Kidney epithelial cell (primary cell): ENCODE measurements around the gene MAPK1IP1L. TPM values are rescaled to one million over a fixed set of nuclear protein-coding genes. Genes with fewer than 3 reads are reported as not detected.
A peak's percentile ranks its signal among the peaks of the same experiment; 100 is the strongest.

Experiments
- DNase-seq: peaks from one replicate; pipeline ENCODE4 v3.0.0-alpha.2; 2010; ENCODE audit warnings: low read depth
- H3K27me3 ChIP-seq: 2 replicates; pipeline ENCODE4 v1.6.0; 2011; ENCODE audit warnings: low read length; ENCODE audit not compliant: control insufficient read depth, insufficient read depth
- H3K36me3 ChIP-seq: 2 replicates; pipeline ENCODE4 v1.5.1; 2011; ENCODE audit warnings: low read length; ENCODE audit not compliant: control insufficient read depth, insufficient read depth
- H3K4me3 ChIP-seq: 2 replicates; pipeline ENCODE4 v1.5.1; 2011; ENCODE audit warnings: low read depth, mild to moderate bottlenecking, control low read depth, low read length
- total RNA-seq: library from RNA; depleted of rRNA; stranded (reverse); fragments of >200 nt; gene quantifications from 2 replicates; pipeline ENCODE4 v1.2.3, GENCODE V29; 2015
- TF ChIP-seq, protein P1 (sequence below): IDR thresholded peaks from 2 replicates; pipeline ENCODE4 v1.5.1; 2011; ENCODE audit warnings: mild to moderate bottlenecking, moderate library complexity, low read length, control low read depth, inconsistent platforms; ENCODE audit not compliant: insufficient read depth, poor library complexity, severe bottlenecking

MAPK1IP1L gene
- total RNA-seq, 1 donor from 2014 or later: 114 TPM

GRCh38 chr14:55038708-55039107 lies 12.7 kb upstream of the MAPK1IP1L start:
- H3K27me3 ChIP-seq: no peaks in the 10 kb centered on the region
- no peak for DNase-seq
- TF ChIP-seq, protein P1, sequence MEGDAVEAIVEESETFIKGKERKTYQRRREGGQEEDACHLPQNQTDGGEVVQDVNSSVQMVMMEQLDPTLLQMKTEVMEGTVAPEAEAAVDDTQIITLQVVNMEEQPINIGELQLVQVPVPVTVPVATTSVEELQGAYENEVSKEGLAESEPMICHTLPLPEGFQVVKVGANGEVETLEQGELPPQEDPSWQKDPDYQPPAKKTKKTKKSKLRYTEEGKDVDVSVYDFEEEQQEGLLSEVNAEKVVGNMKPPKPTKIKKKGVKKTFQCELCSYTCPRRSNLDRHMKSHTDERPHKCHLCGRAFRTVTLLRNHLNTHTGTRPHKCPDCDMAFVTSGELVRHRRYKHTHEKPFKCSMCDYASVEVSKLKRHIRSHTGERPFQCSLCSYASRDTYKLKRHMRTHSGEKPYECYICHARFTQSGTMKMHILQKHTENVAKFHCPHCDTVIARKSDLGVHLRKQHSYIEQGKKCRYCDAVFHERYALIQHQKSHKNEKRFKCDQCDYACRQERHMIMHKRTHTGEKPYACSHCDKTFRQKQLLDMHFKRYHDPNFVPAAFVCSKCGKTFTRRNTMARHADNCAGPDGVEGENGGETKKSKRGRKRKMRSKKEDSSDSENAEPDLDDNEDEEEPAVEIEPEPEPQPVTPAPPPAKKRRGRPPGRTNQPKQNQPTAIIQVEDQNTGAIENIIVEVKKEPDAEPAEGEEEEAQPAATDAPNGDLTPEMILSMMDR: no peak
- no peak overlapping the region for H3K4me3 ChIP-seq
- no peaks in the 10 kb centered on the region for H3K36me3 ChIP-seq

- Histone ChIP-seq H3K4me3 (no peak overlapping the region), H3K36me3 (no peaks in the 10 kb centered on the region), H3K27me3 (no peaks in the 10 kb centered on the region)
- no peak for DNase-seq
- TF ChIP-seq, protein P1: no peak
These were observed 7.9 kb upstream of the MAPK1IP1L start for GRCh38 chr14:55043528-55043927.

DNA sequence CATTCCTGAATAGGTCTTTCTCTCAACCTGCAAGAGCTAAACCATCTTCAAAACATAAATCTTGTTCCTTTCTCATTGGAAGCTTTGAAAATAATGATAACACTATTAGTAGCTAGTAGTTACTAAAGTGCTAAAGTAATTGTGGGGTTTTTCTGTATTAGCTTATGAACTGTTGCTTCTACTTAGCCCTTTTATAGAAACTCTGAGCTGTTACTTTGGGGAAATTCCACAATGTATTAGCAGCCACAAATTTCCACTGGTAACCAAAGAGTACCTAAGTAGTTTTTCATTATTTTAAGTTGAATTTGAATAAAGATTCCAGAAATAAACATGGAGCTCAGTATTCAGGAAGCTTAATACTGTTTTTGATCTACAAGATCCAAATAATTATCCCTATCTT lies 6.4 kb upstream of the MAPK1IP1L start:
- Histone ChIP-seq H3K4me3 (no peak overlapping the region), H3K27me3 (no peaks in the 10 kb centered on the region), H3K36me3 (no peaks in the 10 kb centered on the region)
- TF ChIP-seq, protein P1: no peak
- DNase-seq: no peak

- Histone ChIP-seq H3K27me3 (no peaks in the 10 kb centered on the region), H3K36me3 (no peaks in the 10 kb centered on the region), H3K4me3 (no peak overlapping the region)
- no peak for DNase-seq
- TF ChIP-seq, protein P1: no peak
These were observed 4.0 kb upstream of the MAPK1IP1L start for GRCh38 chr14:55047301-55048053.

DNA sequence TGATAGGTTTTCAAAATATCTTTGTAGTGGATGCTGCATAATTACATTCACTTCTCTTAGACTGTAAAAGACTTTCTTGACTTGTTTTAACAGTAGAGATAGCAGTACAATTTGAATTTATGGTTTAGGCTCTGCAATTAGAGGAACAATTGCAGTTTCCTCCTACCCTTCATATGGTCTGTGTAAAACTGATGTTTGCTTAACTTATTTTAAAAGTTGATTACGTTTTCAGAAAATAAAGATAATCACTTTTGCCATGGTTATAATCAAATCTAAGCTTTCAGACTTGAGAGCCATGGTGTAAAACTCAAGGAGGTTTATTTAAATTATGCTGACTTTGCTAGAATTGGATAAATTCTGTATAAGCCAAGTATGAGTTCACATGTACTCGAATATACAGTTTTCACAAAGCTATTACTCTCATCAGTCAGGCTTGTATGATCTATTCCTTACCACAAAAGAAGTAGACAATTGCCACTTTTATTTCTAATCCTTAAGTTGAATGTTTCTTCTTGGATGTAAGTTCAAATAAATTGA lies 2.5 kb upstream of the MAPK1IP1L start:
- no peak overlapping the region for H3K4me3 ChIP-seq
- no peak for DNase-seq
- TF ChIP-seq, protein P1: no peak
- H3K36me3 ChIP-seq: no peaks in the 10 kb centered on the region
- no peaks in the 10 kb centered on the region for H3K27me3 ChIP-seq

DNA sequence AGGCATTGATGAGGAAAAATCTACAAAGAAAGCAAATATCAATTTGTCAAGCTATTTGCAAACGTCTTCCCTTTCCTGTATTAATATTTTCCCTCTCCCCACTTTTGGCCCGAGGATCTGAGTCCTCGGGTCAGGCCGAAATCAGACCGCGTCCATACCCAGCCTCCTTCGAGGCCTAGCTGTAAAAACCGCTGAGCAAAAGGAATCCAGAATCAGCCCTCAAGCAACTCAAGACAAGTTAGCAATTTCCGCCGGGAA lies 353 bp upstream of the MAPK1IP1L start:
- no peaks in the 10 kb centered on the region for H3K36me3 ChIP-seq
- H3K27me3 ChIP-seq: no peaks in the 10 kb centered on the region
- TF ChIP-seq, protein P1: no peak
- DNase-seq: no peak
- peak overlapping the region; percentile 32 for H3K4me3 ChIP-seq
